ENCODE data around the gene MYOD1.

MYOD1 gene

GRCh38 chr11:17700991-17701390, 18.4 kb upstream of the MYOD1 start:
- no peak for DNase-seq (ENCODE audit: low read depth in 3 of 3, low spot score in 1 of 3)

- DNase-seq (ENCODE audit: low read depth in 3 of 3, low spot score in 1 of 3): no peak
Observed at GRCh38 chr11:17702876-17703275, 16.5 kb upstream of the MYOD1 start.

DNA sequence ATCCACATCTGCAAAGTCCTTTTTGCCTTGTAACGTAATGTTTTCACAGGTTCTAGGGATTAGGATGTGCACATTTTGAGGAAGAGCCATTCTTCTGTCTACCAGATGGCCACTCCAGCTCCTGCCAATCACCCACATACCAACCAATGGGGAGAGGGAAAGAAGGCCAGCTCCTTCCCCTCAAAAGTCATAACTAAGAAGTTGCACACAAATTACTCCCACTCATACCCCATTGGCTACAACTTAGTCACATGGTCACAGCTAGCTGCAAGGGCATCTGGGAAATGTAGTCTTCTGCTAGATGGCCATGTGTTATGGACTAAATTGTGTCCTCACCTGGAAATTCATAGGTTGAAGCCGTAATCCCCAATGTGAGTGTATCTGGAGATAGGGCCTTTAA, 15.4 kb upstream of the MYOD1 start:
- DNase-seq (ENCODE audit: low read depth in 3 of 3, low spot score in 1 of 3): no peak

DNA sequence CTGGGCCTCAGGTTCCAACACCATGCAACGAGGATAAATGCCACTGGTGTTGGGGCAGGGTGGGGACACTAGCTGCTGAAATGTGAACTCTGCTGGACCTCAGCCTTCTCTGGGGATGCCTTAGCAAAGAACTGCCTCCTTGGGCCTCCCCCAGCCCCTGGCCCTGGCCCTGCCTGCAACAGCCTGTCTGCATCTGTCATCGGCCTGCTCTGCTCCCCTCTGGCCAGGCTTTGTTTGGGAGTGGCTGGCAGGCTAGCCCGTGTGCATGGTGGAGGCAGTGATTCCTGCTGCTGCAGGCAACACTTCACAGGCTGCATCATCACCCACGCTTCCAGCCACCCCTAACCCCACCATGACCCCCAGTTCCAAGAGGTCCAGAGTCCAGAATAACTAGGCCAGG, 11.5 kb upstream of the MYOD1 start:
- no peak for DNase-seq (ENCODE audit: low read depth in 3 of 3, low spot score in 1 of 3)

GRCh38 chr11:17711836-17712235, 7.5 kb upstream of the MYOD1 start:
- no peak for DNase-seq (ENCODE audit: low read depth in 3 of 3, low spot score in 1 of 3)

- no peak for DNase-seq (ENCODE audit: low read depth in 3 of 3, low spot score in 1 of 3)
Observed at GRCh38 chr11:17713851-17714250, 5.5 kb upstream of the MYOD1 start.

- no peak for DNase-seq (ENCODE audit: low read depth in 3 of 3, low spot score in 1 of 3)
Observed at GRCh38 chr11:17714356-17714854, 5.0 kb upstream of the MYOD1 start.

DNA sequence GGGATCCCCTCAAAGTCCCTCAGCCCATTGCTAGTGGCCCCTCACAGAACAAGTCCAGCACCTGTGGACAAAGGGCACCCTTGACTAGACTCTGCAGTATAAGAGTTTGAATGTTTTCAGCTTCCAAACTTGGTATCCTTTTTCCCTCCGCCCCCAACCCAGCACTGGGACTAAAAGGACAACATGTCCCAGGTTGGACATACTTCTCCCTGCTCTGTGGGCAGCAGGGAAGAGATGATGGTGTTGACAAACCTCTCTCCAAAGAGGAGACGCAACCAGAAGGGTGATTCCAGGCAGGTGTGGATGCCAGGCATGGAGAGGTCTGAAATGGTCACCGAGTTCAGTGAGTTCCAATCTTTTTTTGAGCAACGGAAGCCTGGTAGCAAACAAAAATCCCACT, 4.5 kb upstream of the MYOD1 start:
- DNase-seq (ENCODE audit: low read depth in 3 of 3, low spot score in 1 of 3): no peak

- no peak for DNase-seq (ENCODE audit: low read depth in 3 of 3, low spot score in 1 of 3)
Observed at GRCh38 chr11:17716807-17717206, 2.6 kb upstream of the MYOD1 start.

DNA sequence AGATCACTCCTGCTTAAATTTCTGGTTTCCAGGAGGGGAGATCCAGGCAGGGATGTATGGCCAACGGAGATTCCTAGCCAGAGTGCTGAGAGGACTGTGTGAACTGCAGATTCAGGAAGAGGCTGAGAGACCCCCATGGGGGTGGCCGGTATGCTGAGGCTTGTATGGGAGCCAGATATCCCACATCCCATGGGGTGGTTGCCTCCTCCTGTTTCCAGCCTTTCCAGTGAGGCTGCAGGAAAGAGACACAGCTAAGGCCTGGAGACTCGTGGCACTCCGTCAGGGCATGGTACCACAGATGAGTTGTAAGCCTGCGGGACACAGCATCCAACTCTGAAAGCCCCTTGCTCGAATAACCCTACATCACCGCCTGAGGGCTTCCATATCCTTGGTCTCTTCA, 1.4 kb upstream of the MYOD1 start:
- no peak for DNase-seq (ENCODE audit: low read depth in 3 of 3, low spot score in 1 of 3)

DNA sequence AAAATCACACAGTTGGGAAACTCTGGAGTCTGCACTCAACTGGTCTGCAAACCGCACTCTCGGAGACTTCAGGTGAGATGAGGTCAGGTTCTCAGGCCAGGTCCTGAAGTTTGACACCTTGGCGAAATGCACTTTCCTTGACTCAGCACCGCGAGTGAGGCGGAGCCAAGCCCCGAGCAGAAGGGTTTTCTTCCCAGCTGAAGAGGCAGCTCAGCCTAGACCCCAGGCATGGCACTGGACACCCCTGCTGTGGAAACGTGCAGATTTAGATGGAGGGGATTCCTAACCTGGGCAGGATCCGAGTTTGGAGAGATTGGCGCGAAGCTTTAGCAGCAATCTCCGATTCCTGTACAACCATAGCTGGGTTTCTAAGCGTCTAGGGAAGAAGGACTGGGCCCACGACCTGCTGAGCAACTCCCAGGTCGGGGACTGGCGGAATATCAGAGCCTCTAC, 835 bp upstream of the MYOD1 start:
- DNase-seq (ENCODE audit: low read depth in 3 of 3, low spot score in 1 of 3): no peak

GRCh38 chr11:17719938-17720795, 796 bp downstream of the MYOD1 start:
- DNase-seq (ENCODE audit: low read depth in 3 of 3, low spot score in 1 of 3): no peak

- DNase-seq (ENCODE audit: low read depth in 3 of 3, low spot score in 1 of 3): no peak
Observed at GRCh38 chr11:17720796-17721171, 1.4 kb downstream of the MYOD1 start.

DNA sequence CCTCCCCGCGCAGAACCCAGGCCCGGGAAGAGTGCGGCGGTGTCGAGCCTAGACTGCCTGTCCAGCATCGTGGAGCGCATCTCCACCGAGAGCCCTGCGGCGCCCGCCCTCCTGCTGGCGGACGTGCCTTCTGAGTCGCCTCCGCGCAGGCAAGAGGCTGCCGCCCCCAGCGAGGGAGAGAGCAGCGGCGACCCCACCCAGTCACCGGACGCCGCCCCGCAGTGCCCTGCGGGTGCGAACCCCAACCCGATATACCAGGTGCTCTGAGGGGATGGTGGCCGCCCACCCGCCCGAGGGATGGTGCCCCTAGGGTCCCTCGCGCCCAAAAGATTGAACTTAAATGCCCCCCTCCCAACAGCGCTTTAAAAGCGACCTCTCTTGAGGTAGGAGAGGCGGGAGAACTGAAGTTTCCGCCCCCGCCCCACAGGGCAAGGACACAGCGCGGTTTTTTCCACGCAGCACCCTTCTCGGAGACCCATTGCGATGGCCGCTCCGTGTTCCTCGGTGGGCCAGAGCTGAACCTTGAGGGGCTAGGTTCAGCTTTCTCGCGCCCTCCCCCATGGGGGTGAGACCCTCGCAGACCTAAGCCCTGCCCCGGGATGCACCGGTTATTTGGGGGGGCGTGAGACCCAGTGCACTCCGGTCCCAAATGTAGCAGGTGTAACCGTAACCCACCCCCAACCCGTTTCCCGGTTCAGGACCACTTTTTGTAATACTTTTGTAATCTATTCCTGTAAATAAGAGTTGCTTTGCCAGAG, 2.0 kb downstream of the MYOD1 start:
- no peak for DNase-seq (ENCODE audit: low read depth in 3 of 3, low spot score in 1 of 3)

- no peak for DNase-seq (ENCODE audit: low read depth in 3 of 3, low spot score in 1 of 3)
Observed at GRCh38 chr11:17722000-17722643, 2.8 kb downstream of the MYOD1 start.

- DNase-seq (ENCODE audit: low read depth in 3 of 3, low spot score in 1 of 3): no peak
Observed at GRCh38 chr11:17724020-17724908, 4.9 kb downstream of the MYOD1 start.

DNA sequence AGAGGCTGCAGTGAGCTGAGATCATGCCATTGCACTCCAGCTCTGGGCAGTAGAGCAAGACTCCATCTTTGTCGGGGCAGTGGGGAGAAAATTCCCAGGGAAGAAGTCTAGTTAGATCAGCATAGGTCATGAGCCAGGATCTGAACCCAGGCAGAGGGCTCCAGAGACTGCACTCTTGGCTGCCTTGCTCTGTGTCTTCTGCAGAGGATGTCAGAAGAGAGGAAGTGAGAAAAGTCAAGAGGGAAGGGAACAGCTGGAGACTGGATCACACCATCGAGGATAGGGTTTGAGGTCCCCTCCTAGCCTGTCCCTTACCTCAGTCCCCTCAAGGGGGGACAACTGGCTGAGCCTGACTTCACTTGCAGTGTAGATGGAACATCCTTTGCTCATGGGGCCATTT, 5.8 kb downstream of the MYOD1 start:
- no peak for DNase-seq (ENCODE audit: low read depth in 3 of 3, low spot score in 1 of 3)

DNA sequence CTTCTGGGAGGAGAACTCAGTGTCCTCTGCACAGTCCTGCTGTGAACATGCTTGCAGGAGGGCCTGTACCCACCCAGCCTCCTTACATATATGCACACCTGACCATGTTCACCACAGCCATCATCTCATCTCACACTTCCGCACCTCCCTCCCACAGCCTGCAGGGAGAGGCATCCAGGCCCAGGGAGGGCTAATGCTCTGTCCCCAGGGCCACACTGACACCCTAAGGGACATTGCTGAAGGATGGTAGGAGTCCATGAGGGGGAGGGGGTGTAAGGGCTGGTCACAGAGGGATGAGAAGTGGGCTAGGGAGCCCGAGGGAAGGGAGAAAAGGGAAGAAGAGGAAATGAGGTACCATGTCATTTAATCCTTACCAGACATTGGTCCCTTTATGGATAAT, 10.8 kb downstream of the MYOD1 start:
- DNase-seq (ENCODE audit: low read depth in 3 of 3, low spot score in 1 of 3): no peak

DNA sequence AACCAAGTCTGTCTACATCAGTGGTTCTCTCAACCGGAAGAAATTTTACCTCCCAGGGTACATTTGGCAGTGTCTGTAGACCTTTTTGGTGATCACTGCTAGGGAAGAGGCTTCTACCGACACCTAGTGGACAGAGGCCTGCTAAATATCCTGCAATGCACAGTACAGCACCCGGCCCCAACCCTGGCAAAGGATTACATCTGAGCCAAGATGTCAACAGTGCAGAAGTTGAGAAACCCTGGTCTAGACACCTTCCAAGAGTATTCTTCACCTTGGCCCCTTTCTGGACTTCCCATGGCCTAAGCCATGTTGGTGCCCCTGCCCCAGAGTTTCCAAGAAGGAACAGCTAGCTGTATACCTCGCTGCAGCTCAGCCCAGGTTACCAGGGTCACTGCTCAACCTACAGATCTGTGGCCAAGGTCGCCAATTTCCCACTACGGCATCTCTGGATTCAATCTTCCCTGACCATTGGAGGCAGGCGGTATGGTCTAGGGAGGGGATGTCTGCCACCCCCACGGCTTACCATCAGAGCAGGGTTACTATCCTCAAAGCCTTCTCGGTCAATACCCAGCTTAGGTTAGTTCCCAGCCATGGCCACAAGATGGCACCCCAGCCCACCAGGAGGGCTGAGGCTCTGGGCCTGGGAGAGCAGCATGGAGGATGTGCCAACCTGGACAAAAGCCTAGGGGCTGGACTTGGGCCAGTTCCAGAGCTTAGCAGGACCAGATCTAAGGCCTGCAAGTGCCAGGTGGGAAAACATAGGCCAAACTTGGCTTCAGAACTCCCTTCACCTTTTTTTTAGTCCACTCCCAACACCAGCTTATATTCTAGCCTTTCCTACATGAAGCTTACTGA, 11.5 kb downstream of the MYOD1 start:
- DNase-seq (ENCODE audit: low read depth in 3 of 3, low spot score in 1 of 3): peak in 1 of 3 donors; percentile 49

- no peak for DNase-seq (ENCODE audit: low read depth in 3 of 3, low spot score in 1 of 3)
Observed at GRCh38 chr11:17733261-17733660, 13.9 kb downstream of the MYOD1 start.

Measured in stimulated activated CD4-positive, alpha-beta T cell treated with anti-CD3 and anti-CD28 coated beads, TNF-alpha, amount 100 ng/mL, for 1 hour (primary cell).